Hematopoietic multipotent progenitor cell treated with erythropoietin and hydrocortisone succinate and interleukin-3 and kit ligand, for 6 days (in vitro differentiated cells): Measurements from ENCODE around the gene TADA2B.
A peak's percentile ranks its signal among the peaks of the same experiment; 100 is the strongest.

Experiments used
- DNase-seq: peaks from one replicate; pipeline ENCODE4 v3.0.0-alpha.2; 2015

Gene TADA2B

GRCh38 chr4:7042503-7043283 is 479 bp upstream of the TADA2B start:
- DNase-seq = peak; percentile 98

GRCh38 chr4:7044137-7044930 is 1.2 kb downstream of the TADA2B start:
- DNase-seq = no peak

GRCh38 chr4:7045553-7045952 is 2.4 kb downstream of the TADA2B start:
- no peak for DNase-seq

- DNase-seq = no peak
Measured at GRCh38 chr4:7045961-7046921, 3.1 kb downstream of the TADA2B start.

GRCh38 chr4:7046971-7047370 is 3.8 kb downstream of the TADA2B start:
- DNase-seq = no peak

- no peak for DNase-seq
Measured at GRCh38 chr4:7048642-7049041, 5.5 kb downstream of the TADA2B start.

- DNase-seq = no peak
Measured at GRCh38 chr4:7049295-7049694, 6.1 kb downstream of the TADA2B start.

- no peak for DNase-seq
Measured at GRCh38 chr4:7049739-7050138, 6.6 kb downstream of the TADA2B start.

- peak; percentile 41 for DNase-seq
Measured at GRCh38 chr4:7050481-7051143, 7.4 kb downstream of the TADA2B start.

- no peak for DNase-seq
Measured at GRCh38 chr4:7051144-7051495, 7.9 kb downstream of the TADA2B start.

- no peak for DNase-seq
Measured at GRCh38 chr4:7051905-7052304, 8.7 kb downstream of the TADA2B start.

GRCh38 chr4:7052313-7052712 is 9.1 kb downstream of the TADA2B start:
- no peak for DNase-seq

GRCh38 chr4:7052923-7053715 is 9.9 kb downstream of the TADA2B start:
- DNase-seq = peak; percentile 91

GRCh38 chr4:7054106-7054880 is 11.1 kb downstream of the TADA2B start:
- DNase-seq = no peak

- no peak for DNase-seq
Measured at GRCh38 chr4:7055111-7055989, 12.2 kb downstream of the TADA2B start.

GRCh38 chr4:7055990-7056325 is 12.8 kb downstream of the TADA2B start:
- DNase-seq = no peak

GRCh38 chr4:7058792-7059191 is 15.6 kb downstream of the TADA2B start:
- no peak for DNase-seq

GRCh38 chr4:7059662-7060061 is 16.5 kb downstream of the TADA2B start:
- DNase-seq = peak; percentile 50

GRCh38 chr4:7060346-7061150 is 17.4 kb downstream of the TADA2B start:
- no peak for DNase-seq
